Measurements from ENCODE around the gene SEMA6A. TPM values are rescaled to one million over a fixed set of nuclear protein-coding genes. Genes with fewer than 3 reads are reported as not detected.

SEMA6A gene
- total RNA-seq, 2 experiments from 2014 or later: not detected

DNA sequence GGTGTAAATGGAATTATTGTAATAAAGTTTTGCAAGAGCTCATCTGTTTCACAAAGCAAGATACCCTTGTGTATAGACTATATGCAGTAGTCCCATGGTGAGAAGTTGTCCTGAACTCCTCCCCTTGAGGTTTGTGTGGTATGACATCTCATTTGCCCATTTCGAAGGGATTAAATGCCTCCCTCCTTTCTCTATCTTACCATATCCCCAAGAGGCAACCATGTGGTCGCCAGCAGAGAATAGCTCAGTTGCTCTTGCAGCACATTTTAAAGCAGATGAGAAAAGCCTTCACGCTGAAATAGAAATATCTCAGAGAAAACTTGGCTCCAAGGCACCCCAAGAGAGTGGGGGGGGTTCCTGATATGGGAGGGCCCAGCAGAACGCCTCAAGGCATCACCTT, 4.6 kb downstream of the SEMA6A start:
- no peaks in the 10 kb centered on the region for H3K36me3 Mint-ChIP-seq
- H3K27ac Mint-ChIP-seq: no peak overlapping the region
- H3K4me1 Mint-ChIP-seq: peaks cover 8% of the 10 kb centered on the region
- H3K27me3 Mint-ChIP-seq: peaks cover 66% of the 10 kb centered on the region
- DNase-seq: no peak
- no peak overlapping the region for H3K4me3 Mint-ChIP-seq
- H3K9me3 Mint-ChIP-seq: no peaks in the 10 kb centered on the region

DNA sequence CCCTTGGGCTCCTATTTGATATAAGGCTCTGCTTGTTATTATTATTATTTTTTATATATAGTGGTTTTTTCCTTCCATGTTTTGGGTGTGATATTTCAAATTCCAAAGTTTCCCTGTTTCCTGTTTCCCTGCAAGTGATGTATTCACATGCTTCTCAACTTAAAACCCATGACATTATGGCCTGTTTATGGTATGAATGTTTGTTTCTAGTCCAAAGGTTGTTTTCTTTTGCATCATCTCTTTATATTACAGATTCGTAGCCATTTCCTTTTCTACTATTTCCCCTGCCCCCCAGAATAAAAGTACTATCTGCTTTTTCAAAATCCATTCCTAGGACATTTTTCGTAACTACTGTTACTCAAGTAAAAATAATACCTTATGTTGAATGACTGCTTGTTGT, 7.5 kb downstream of the SEMA6A start:
- H3K27ac Mint-ChIP-seq: no peak overlapping the region
- H3K36me3 Mint-ChIP-seq: no peaks in the 10 kb centered on the region
- peaks cover 38% of the 10 kb centered on the region for H3K27me3 Mint-ChIP-seq
- no peaks in the 10 kb centered on the region for H3K9me3 Mint-ChIP-seq
- H3K4me3 Mint-ChIP-seq: no peak overlapping the region
- DNase-seq: no peak
- no peaks in the 10 kb centered on the region for H3K4me1 Mint-ChIP-seq

DNA sequence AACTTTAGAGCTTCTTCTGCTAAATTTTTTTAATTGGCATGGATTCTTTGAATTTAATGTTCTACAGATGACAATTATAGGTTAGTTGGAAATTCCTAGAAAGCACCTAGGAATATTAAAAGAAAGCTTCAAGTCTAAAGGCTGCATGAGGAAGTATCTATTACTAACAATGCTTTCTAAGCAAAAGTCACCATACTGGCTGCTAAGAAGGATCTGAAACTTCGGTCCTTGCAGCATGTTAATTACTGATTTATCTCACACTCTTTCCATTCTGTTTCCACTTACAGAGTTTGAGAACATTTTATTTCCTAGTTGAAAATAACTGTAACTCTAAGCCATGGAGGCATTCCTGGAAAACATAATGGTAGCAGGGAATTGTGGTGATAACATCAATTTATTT, 8.4 kb downstream of the SEMA6A start:
- H3K27me3 Mint-ChIP-seq: peaks cover 30% of the 10 kb centered on the region
- no peaks in the 10 kb centered on the region for H3K4me1 Mint-ChIP-seq
- no peak overlapping the region for H3K27ac Mint-ChIP-seq
- no peak overlapping the region for H3K4me3 Mint-ChIP-seq
- H3K9me3 Mint-ChIP-seq: no peaks in the 10 kb centered on the region
- H3K36me3 Mint-ChIP-seq: no peaks in the 10 kb centered on the region
- no peak for DNase-seq

DNA sequence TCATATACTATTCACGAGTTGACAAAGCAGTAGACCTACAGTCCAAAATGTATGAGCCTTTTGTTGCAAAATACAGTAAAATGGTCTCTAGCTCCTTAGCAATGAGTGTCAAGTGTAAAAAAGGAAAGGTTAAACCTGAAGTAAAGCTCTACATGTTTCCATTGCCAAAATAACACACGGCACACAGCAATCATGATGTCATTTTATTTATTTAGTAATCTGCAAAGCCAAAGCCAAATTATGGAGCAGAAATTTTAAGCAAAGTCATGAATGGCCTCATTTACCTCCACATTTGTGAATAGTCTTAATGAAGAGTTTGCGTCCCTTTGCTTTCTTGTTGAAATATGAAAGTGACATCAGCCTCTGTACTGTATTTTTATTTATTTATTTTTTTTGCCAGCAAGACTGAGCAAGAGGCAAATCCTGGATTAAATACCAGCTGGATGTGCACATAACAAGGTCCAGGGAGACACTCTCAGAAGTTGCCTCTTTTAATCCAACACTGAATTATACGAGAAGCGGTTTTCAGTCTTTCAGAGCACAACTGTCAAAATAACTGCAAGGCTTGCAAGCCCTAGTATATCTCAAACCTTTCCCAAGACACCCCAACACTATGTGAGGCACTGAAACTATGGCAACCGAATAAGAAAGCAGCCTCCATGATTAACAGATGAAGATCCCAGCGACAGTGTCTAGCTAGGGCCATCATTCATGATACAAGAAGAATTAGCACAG, 9.7 kb downstream of the SEMA6A start:
- H3K4me3 Mint-ChIP-seq: no peak overlapping the region
- no peaks in the 10 kb centered on the region for H3K4me1 Mint-ChIP-seq
- no peak overlapping the region for H3K27ac Mint-ChIP-seq
- DNase-seq: no peak
- H3K36me3 Mint-ChIP-seq: no peaks in the 10 kb centered on the region
- no peaks in the 10 kb centered on the region for H3K9me3 Mint-ChIP-seq
- H3K27me3 Mint-ChIP-seq: peaks cover 18% of the 10 kb centered on the region

DNA sequence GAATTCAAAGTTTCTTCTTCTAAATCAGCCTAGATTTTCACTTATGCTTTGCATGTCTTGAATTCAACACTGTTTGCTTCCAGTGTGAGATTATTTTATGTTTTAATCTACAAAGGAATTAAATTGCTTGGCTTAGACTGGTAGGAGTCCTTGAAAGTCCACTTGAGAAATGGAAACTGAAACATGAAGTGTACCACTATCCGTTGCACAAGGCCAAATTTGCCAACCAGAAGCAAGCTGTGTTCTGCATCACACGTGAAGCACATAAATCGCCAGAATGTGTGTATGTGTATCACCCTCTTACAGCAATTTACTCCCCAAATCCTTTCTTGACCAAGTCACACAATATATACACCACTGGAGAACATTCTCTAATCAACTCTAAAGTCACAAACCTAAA, 10.3 kb downstream of the SEMA6A start:
- H3K4me1 Mint-ChIP-seq: no peaks in the 10 kb centered on the region
- DNase-seq: no peak
- no peaks in the 10 kb centered on the region for H3K9me3 Mint-ChIP-seq
- H3K27ac Mint-ChIP-seq: no peak overlapping the region
- H3K4me3 Mint-ChIP-seq: no peak overlapping the region
- H3K36me3 Mint-ChIP-seq: no peaks in the 10 kb centered on the region
- peaks cover 13% of the 10 kb centered on the region for H3K27me3 Mint-ChIP-seq

DNA sequence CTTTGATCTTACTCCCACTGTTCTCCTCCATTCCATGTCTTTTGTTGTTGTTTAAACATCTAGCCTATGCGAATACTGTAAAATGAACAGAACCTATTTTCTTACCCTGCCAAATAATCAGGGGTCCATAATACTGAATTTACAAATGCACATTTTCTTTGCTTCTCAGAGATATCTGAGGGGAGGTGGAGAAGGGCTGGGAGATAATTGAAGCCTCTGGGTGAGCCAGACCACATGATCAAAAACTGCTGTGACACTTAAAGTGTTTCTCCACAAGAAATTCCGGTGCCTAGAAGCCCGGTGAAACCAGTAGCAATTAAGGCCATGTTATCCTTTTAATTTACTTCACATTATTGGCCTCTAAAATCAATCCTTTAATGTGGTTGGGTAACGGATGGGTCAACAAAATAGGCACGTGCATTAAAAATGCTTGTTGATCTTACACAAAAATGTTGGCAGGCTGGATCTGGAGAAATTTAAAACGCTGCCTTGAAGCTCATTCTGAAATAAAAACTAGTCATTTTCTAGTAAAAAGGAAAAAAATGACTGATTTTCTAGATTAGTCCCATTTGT, 10.8 kb downstream of the SEMA6A start:
- H3K27me3 Mint-ChIP-seq: peaks cover 8% of the 10 kb centered on the region
- DNase-seq: no peak
- H3K9me3 Mint-ChIP-seq: no peaks in the 10 kb centered on the region
- H3K27ac Mint-ChIP-seq: no peak overlapping the region
- no peaks in the 10 kb centered on the region for H3K36me3 Mint-ChIP-seq
- no peaks in the 10 kb centered on the region for H3K4me1 Mint-ChIP-seq
- no peak overlapping the region for H3K4me3 Mint-ChIP-seq

DNA sequence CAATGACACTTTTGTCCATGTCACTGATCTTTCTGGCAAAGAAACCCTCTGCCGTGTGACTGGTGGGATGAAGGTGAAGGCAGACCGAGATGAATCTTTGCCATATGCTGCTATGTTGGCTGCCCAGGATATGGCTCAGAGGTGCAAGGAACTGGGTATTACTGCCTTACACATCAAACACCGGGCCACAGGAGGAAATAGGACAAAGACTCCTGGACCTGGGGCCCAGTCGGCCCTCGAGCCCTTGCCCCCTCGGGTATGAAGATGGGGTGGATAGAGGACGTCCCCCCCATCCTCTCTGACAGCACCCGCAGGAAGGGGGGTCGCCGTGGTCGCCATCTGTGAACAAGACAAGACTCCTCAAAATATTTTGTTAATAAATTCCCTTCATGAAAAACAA, 12.0 kb downstream of the SEMA6A start:
- no peak overlapping the region for H3K27ac Mint-ChIP-seq
- no peak for DNase-seq
- H3K4me3 Mint-ChIP-seq: no peak overlapping the region
- H3K27me3 Mint-ChIP-seq: peaks cover 6% of the 10 kb centered on the region
- no peaks in the 10 kb centered on the region for H3K9me3 Mint-ChIP-seq
- H3K4me1 Mint-ChIP-seq: no peaks in the 10 kb centered on the region
- no peaks in the 10 kb centered on the region for H3K36me3 Mint-ChIP-seq

DNA sequence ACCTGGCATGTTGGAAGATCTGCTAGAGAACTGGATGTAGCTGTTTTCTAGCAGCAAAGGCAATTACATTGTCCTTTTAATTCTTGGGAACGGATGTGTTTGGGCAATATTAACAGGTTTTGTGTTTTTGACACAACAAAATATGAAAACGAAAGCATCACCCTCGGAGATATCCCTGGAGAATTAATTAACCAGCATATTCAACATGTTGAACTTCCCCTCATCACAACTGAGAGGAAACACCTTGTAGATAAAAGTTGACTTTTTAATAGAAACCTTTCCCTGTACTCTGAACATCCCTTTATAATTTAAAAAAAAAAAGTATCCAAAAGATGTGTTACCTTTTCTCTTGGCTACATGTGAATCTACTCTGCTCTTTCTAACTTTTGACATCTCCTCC, 13.0 kb downstream of the SEMA6A start:
- DNase-seq: no peak
- H3K36me3 Mint-ChIP-seq: no peaks in the 10 kb centered on the region
- no peak overlapping the region for H3K4me3 Mint-ChIP-seq
- no peaks in the 10 kb centered on the region for H3K27me3 Mint-ChIP-seq
- no peak overlapping the region for H3K27ac Mint-ChIP-seq
- H3K4me1 Mint-ChIP-seq: no peaks in the 10 kb centered on the region
- H3K9me3 Mint-ChIP-seq: no peaks in the 10 kb centered on the region

DNA sequence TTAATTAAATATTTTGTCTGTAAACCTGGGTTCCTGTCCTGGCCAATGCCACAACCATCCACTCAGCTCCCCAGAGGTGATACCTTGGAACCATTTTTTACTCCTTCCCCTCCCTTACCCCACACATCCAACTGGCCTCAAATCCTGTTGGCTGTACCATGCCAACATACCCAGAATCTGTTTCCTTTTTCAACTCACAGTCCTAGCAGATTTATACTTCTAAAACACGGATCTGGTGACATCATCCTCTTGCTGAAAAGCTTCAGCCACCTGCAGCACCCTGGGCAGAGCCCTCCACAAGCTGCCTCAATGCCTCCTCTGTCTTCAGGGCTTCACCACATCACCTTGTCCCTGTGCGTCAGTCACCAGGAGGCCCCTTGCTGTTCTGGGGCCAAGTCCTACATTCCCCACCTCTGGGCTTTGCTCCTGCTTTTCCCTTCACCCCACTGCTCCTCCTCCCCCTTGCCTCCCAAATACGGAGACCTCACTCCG, 14.9 kb downstream of the SEMA6A start:
- no peak overlapping the region for H3K4me3 Mint-ChIP-seq
- no peaks in the 10 kb centered on the region for H3K9me3 Mint-ChIP-seq
- no peak overlapping the region for H3K27ac Mint-ChIP-seq
- H3K4me1 Mint-ChIP-seq: no peaks in the 10 kb centered on the region
- DNase-seq: no peak
- no peaks in the 10 kb centered on the region for H3K27me3 Mint-ChIP-seq
- no peaks in the 10 kb centered on the region for H3K36me3 Mint-ChIP-seq

DNA sequence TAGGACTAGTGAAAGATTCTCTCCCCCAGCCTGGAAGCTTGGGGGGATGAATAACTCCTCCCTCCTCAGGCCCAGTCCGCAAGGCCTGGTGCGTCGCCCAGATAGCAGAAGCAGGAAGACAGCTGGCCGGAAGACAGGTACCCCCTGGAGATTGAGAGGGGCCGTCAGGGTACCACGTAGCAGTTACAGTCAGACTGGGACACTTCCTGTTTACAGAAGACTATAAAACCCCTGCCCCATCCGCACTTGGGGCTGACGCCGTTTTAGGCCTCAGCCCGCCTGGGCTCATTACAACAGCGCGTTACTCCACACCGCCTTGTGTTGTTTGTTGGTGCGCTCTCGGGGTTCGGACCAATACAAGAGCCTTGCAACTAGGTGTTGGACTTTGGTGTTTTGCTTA, 15.4 kb downstream of the SEMA6A start:
- no peak for DNase-seq
- H3K36me3 Mint-ChIP-seq: no peaks in the 10 kb centered on the region
- H3K9me3 Mint-ChIP-seq: no peaks in the 10 kb centered on the region
- H3K4me3 Mint-ChIP-seq: no peak overlapping the region
- no peaks in the 10 kb centered on the region for H3K27me3 Mint-ChIP-seq
- no peaks in the 10 kb centered on the region for H3K4me1 Mint-ChIP-seq
- no peak overlapping the region for H3K27ac Mint-ChIP-seq

DNA sequence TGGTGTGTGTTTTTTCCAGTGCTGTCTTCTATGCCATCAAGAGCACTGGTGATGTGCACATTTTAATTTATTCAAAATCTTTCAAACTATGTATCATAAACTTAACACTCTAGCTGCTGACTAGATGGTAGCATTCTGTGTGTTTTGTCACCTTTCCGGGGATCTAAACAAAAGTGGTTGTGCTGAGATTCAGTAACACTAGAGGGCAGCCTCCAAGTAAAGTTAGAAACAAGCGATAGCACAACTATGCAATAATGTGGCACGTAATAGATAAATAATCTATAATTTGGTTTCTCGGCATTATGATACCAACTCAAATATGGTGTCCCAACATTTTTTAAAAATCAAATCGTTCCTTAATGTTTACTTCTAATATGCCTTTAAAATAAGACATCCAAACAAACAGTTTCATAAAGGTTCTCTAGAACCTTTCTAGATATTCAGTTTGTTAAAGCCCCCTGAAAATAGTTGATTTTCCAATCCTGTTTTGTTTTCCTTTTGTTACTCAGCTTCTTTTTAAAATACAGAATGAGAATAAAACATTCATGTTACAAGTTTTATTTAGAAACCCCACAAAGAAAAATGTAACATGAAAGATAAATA, 16.9 kb downstream of the SEMA6A start:
- H3K4me3 Mint-ChIP-seq: no peak overlapping the region
- no peak overlapping the region for H3K27ac Mint-ChIP-seq
- no peaks in the 10 kb centered on the region for H3K36me3 Mint-ChIP-seq
- H3K27me3 Mint-ChIP-seq: no peaks in the 10 kb centered on the region
- no peaks in the 10 kb centered on the region for H3K4me1 Mint-ChIP-seq
- no peaks in the 10 kb centered on the region for H3K9me3 Mint-ChIP-seq
- no peak for DNase-seq

DNA sequence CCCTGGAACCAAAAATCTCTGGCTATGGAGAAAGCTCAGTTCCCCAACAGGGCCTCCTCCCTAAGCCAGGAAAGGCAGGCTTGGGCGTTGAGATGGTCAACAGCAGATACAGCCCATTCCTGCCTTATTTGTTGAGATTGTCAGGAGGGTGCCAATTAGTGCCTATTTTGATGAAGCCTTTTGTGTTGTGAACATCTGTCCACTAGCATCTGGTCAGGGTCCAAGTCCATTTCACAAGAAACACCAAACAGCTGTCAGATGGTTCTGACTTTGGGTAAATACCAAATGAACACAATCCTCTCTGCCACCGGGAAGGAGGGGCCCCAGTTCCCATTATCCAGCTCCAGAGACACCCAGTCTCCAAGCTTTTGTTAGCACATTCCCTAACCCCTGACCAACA, 19.9 kb downstream of the SEMA6A start:
- no peak for DNase-seq
- no peak overlapping the region for H3K27ac Mint-ChIP-seq
- H3K4me3 Mint-ChIP-seq: no peak overlapping the region
- H3K36me3 Mint-ChIP-seq: no peaks in the 10 kb centered on the region
- no peaks in the 10 kb centered on the region for H3K27me3 Mint-ChIP-seq
- H3K4me1 Mint-ChIP-seq: no peaks in the 10 kb centered on the region
- no peaks in the 10 kb centered on the region for H3K9me3 Mint-ChIP-seq

DNA sequence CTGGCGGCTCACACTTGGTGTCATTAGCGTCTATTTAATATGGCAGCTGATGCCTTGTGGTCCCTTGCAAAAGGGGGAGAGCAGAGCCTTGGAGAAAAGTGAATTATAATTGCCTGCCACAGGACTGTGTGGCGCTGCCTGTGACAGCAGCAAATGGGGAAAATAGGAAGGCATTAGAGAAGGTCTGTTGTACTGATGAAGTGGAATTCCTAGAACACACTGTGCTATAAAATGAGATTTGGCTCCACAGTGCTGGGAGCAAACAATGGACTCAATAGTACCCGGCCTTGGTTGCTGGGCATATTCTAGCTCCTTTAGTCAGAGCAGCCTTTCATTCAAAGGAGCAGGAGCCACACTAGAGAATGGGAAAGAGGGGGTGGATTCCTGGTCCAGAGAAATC, 21.3 kb downstream of the SEMA6A start:
- no peak overlapping the region for H3K4me3 Mint-ChIP-seq
- H3K27ac Mint-ChIP-seq: no peak overlapping the region
- no peaks in the 10 kb centered on the region for H3K27me3 Mint-ChIP-seq
- DNase-seq: no peak
- H3K9me3 Mint-ChIP-seq: no peaks in the 10 kb centered on the region
- H3K36me3 Mint-ChIP-seq: no peaks in the 10 kb centered on the region
- H3K4me1 Mint-ChIP-seq: no peaks in the 10 kb centered on the region

DNA sequence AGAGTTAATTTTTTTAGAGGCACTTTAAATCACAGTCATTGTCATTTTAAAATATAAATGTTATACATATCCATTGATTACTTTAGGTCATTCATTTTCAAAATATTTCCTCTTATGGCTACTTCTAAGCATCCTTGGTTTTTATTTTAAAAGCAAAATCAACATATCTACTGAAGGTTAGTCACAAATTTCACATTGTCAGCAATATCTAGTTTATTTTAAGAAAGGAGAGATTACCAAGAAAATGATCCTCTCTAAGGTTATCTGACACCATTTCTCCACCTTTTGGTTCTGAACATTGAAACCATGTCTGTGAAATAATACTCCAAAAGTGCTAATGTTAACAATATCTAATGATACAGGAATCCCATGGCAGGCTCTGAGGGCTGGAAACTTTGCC, 24.5 kb downstream of the SEMA6A start:
- Mint-ChIP-seq H3K27ac (no peak overlapping the region), H3K4me3 (no peak overlapping the region), H3K9me3 (peaks cover 9% of the 10 kb centered on the region), H3K4me1 (no peaks in the 10 kb centered on the region), H3K36me3 (no peaks in the 10 kb centered on the region), H3K27me3 (no peaks in the 10 kb centered on the region)
- no peak for DNase-seq

DNA sequence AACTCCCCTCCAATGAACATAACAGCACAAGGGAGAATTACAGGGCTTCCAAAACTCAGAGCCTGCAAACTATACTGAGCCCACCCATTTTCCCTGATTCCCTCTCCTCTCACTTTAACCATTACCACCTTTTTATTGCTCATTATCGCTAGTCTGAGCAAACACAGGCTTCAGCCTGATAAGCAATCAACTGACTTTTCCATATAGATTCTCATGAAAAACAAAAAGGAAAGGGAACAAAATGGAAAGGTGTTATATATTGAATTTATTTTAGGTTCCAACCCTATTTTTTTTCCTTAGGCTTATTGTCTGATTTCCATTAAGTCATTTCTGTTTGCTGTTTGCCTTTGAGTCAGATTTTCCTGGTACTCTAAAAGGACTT, 27.9 kb downstream of the SEMA6A start:
- no peaks in the 10 kb centered on the region for H3K4me1 Mint-ChIP-seq
- no peaks in the 10 kb centered on the region for H3K27me3 Mint-ChIP-seq
- H3K4me3 Mint-ChIP-seq: no peak overlapping the region
- H3K27ac Mint-ChIP-seq: no peak overlapping the region
- no peaks in the 10 kb centered on the region for H3K36me3 Mint-ChIP-seq
- no peak for DNase-seq
- H3K9me3 Mint-ChIP-seq: peaks cover 13% of the 10 kb centered on the region
